Measurements from ENCODE around the gene FBXO2. TPM values are rescaled to one million over a fixed set of nuclear protein-coding genes. Genes with fewer than 3 reads are reported as not detected.

FBXO2 gene
- total RNA-seq, 2 experiments from 2014 or later: 3.2 to 3.7 TPM

- Mint-ChIP-seq H3K27ac (no peak overlapping the region), H3K27me3 (no peaks in the 10 kb centered on the region), H3K36me3 (ENCODE audit: low read depth) (peaks cover 54% of the 10 kb centered on the region), H3K9me3 (no peaks in the 10 kb centered on the region), H3K4me3 (no peak overlapping the region), H3K4me1 (ENCODE audit: low read depth) (peaks cover 11% of the 10 kb centered on the region)
- intact Hi-C loops (cut with DNase I, micrococcal nuclease): no loop called here
- H3K27ac ChIP-seq (ENCODE audit: low read depth in 1 of 2, low read length in 2 of 2): no peak overlapping the region
- CTCF ChIA-PET: interaction anchor here (1.6 kb wide), 1 partner anchor 13 kb away, joined by 5 read pairs; no protein-coding TSS in a partner anchor
- H3K9me3 ChIP-seq (ENCODE audit: control insufficient read depth in 1 of 2, insufficient read depth in 1 of 2, low read length in 2 of 2): no peaks in the 10 kb centered on the region
- no peak for TF ChIP-seq CTCF (IDR thresholded peaks at IDR 0.05)
- DNase-seq (no peak), ATAC-seq (ENCODE audit: poor library complexity) (no peak)
- peaks cover 30% of the 10 kb centered on the region for H3K4me1 ChIP-seq (ENCODE audit: insufficient read depth, low read length)
- POLR2A ChIA-PET: interaction anchor here (1.1 to 1.2 kb wide), 2 partner anchors 15 to 396 kb away, joined by 3 to 4 read pairs; partner anchors contain the start of gene MTOR
- H3K36me3 ChIP-seq (ENCODE audit: insufficient read depth, low read length): peaks cover 39% of the 10 kb centered on the region
- H3K27me3 ChIP-seq (ENCODE audit: control insufficient read depth in 1 of 2, insufficient read depth in 2 of 2, low read length in 2 of 2): no peaks in the 10 kb centered on the region
- no peak overlapping the region for H3K4me3 ChIP-seq (ENCODE audit: low read length)
Measured at GRCh38 chr1:11658542-11658941, 4.3 kb upstream of the FBXO2 start.

- H3K27me3 Mint-ChIP-seq: no peaks in the 10 kb centered on the region
- peaks cover 26% of the 10 kb centered on the region for H3K4me1 ChIP-seq (ENCODE audit: insufficient read depth, low read length)
- H3K36me3 Mint-ChIP-seq (ENCODE audit: low read depth): peaks cover 54% of the 10 kb centered on the region
- ChIA-PET CTCF (interaction anchor here (0.8 kb wide), 1 partner anchor 62 kb away, joined by 3 read pairs; no protein-coding TSS in a partner anchor), POLR2A (interaction anchor here (0.8 kb wide), 1 partner anchor 10 kb away, joined by 3 read pairs; no protein-coding TSS in a partner anchor)
- TF ChIP-seq CTCF (IDR thresholded peaks at IDR 0.05): no peak
- DNase-seq (no peak), ATAC-seq (ENCODE audit: poor library complexity) (no peak)
- no peaks in the 10 kb centered on the region for H3K9me3 ChIP-seq (ENCODE audit: control insufficient read depth in 1 of 2, insufficient read depth in 1 of 2, low read length in 2 of 2)
- no peak overlapping the region for H3K4me3 ChIP-seq (ENCODE audit: low read length)
- intact Hi-C loops (cut with DNase I, micrococcal nuclease): no loop called here
- peaks cover 39% of the 10 kb centered on the region for H3K36me3 ChIP-seq (ENCODE audit: insufficient read depth, low read length)
- no peaks in the 10 kb centered on the region for H3K27me3 ChIP-seq (ENCODE audit: control insufficient read depth in 1 of 2, insufficient read depth in 2 of 2, low read length in 2 of 2)
- no peaks in the 10 kb centered on the region for H3K9me3 Mint-ChIP-seq
- peaks cover 17% of the 10 kb centered on the region for H3K4me1 Mint-ChIP-seq (ENCODE audit: low read depth)
- no peak overlapping the region for H3K27ac ChIP-seq (ENCODE audit: low read depth in 1 of 2, low read length in 2 of 2)
- no peak overlapping the region for H3K27ac Mint-ChIP-seq
- H3K4me3 Mint-ChIP-seq: no peak overlapping the region
Measured at GRCh38 chr1:11657654-11658053, 3.4 kb upstream of the FBXO2 start.

- ATAC-seq (ENCODE audit: poor library complexity) (peak; percentile 27), DNase-seq (no peak)
- H3K4me1 Mint-ChIP-seq (ENCODE audit: low read depth): peaks cover 35% of the 10 kb centered on the region
- POLR2A ChIA-PET: interaction anchor here (0.8 to 4.6 kb wide), 9 partner anchors 9 to 642 kb away, joined by 3 to 47 read pairs (median 4); partner anchors contain the start of genes AGTRAP, FBXO6 and TARDBP
- Histone ChIP-seq H3K4me1 (ENCODE audit: insufficient read depth, low read length) (peaks cover 43% of the 10 kb centered on the region), H3K36me3 (ENCODE audit: insufficient read depth, low read length) (peaks cover 20% of the 10 kb centered on the region), H3K4me3 (ENCODE audit: low read length) (peak overlapping the region; percentile 57), H3K27me3 (ENCODE audit: control insufficient read depth in 1 of 2, insufficient read depth in 2 of 2, low read length in 2 of 2) (no peaks in the 10 kb centered on the region), H3K27ac (ENCODE audit: low read depth in 1 of 2, low read length in 2 of 2) (no peak overlapping the region), H3K9me3 (ENCODE audit: control insufficient read depth in 1 of 2, insufficient read depth in 1 of 2, low read length in 2 of 2) (no peaks in the 10 kb centered on the region)
- H3K36me3 Mint-ChIP-seq (ENCODE audit: low read depth): peaks cover 29% of the 10 kb centered on the region
- H3K4me3 Mint-ChIP-seq: peak overlapping the region; percentile 79
- no peaks in the 10 kb centered on the region for H3K9me3 Mint-ChIP-seq
- CTCF ChIA-PET: interaction anchor here (0.9 to 1.1 kb wide), 3 partner anchors 9 to 70 kb away, joined by 3 read pairs; partner anchors contain the start of gene FBXO6
- H3K27ac Mint-ChIP-seq: no peak overlapping the region
- no peak for TF ChIP-seq CTCF (IDR thresholded peaks at IDR 0.05)
- intact Hi-C loops (cut with DNase I, micrococcal nuclease): loop anchor here in 1 of 2 experiments (1.0 to 5.0 kb wide), 4 partner anchors 26 to 382 kb away; partner anchors contain the start of genes CLCN6, MAD2L2, MTHFR and UBIAD1
- no peaks in the 10 kb centered on the region for H3K27me3 Mint-ChIP-seq
Measured at GRCh38 chr1:11654939-11655808, 945 bp upstream of the FBXO2 start.

Measured in CD4-positive, alpha-beta T cell (primary cell).